COR-L47 (cell line): ENCODE measurements around the gene NF1.
"Not testable (repeated sequence)": the region's sequence is repeated elsewhere in the genome, so short reads cannot be mapped to it uniquely, and the experiment has no call there.

Source experiments
- DNase-seq: peaks from one replicate; lab custom pipeline; 2025; lab: John Stamatoyannopoulos, UW

The NF1 gene

GRCh38 chr17:31078290-31078689, 16.5 kb upstream of the NF1 start:
- no peak for DNase-seq

DNA sequence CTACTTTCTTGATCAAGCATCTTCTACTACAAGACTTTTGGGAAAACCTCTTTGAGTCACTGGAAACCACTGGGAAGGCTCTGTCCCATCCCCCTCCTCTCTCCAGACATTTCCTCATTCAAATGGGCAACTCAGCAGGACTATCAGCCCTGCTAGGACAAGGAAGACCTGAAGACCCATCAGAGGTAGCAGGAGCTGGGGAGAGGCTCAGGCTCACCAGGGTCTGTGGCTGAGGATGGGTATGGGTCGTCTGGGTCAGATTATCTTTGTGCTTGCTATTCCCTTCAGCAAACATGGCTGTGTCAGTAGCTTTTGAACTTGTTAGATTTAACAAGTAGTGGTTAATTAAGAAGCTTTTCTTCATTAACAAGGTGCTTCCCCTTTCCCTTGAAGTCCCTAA, 15.0 kb upstream of the NF1 start:
- no peak for DNase-seq

- no peak for DNase-seq
These were observed 9.2 kb upstream of the NF1 start for GRCh38 chr17:31085563-31085962.

DNA sequence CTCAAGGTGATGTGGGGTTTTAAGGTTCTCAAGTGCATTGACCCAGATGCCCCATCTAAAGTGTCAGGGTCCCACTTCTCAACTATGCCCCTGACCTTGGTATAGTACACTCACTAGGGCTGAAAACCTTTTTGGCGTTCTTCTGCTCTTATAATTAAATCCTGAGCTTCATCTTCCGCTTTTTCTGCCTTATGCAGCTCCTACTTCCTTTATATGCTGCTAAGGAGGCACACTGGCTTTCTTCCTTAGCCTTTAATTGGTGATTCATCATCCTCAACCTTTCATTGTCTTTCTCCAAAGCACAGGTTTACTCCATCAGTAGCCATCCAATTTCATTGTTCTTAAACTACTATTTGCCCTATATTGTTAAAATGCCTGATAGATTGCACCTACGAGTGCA, 5.3 kb upstream of the NF1 start:
- no peak for DNase-seq

DNA sequence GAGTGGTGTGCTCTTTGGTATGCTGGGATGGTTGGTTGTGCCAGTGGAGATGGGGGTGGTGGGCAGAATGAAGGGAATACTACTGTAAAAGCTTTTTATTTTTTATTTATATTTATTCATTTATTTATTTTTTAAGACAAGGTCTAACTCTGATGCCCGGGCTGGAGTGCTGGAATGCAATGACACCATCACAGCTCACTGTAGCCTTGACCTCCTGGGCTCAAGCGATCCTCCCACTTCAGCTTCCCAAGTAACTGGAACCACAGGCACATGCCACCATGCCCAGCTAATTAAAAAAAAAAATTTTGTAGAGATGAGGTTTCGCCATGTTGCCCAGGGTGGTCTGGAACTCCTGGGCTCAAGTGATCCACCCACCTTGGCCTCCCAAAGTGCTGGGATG, 4.1 kb upstream of the NF1 start:
- not testable (repeated sequence) for DNase-seq

DNA sequence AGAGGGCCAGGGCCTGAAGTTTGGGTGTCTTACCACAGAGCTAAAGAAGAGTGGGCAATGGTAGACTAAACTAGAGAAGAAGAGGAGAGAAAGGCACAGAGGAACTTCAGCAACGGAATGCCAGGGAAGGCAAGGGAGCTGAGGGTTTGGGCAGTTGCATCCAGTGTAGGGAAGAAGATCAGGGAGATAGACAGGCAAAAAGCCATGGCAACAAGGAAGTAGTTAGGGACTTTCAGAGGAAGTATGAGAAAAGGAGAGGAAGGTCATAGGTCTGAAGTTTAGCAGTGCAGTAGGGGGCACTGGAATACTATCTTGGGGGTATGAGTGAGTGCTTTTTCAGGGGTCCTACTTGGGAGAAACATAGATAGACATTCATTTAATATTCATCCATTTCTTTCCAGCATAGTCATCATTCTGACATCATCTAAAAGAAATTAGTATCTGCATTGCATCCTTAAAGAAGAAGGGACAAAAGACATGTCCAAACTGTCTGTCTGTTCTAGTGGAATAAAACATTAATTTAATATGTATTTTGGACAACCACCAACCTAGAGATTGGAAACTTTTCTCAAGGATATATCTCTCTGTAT, 2.2 kb upstream of the NF1 start:
- no peak for DNase-seq

- DNase-seq: no peak
These were observed 744 bp upstream of the NF1 start for GRCh38 chr17:31093866-31094599.

DNA sequence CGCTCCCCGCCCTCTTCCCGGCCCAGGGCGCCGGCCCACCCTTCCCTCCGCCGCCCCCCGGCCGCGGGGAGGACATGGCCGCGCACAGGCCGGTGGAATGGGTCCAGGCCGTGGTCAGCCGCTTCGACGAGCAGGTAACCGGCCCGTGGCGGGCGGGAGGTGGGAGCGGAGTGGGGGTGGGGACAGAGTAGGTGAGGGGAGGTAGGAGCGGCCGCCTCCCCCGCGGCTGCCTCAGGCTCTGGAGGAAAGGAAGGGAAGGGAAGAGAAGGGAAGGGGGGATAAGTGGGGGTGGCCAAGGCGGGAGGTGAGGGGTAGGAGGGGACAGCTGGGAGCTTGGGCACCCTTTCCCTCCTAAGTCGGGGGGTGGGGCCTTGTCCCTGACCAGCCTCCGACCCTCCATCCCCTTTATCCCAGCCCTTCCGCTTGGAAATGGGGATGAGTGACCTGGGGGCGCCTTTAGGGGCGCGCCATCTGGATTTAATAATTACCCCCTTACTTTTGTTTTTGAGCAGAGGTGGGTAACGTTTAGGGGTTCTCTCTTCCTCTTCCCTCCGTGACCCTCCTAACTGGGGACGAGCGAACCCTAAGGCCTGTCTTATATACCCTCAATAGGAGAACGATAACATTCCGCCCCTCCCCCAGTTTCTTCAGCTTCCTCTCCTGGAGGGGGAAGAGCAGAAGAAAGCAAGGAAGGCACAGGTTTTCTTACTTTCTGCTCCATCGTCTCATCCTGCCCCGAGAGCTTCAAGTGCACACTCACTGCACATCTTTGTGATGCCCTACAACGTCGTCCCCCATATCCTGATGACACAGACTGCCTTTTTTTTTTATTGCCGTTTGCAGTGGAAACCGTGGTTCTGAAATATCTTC, 694 bp downstream of the NF1 start:
- DNase-seq: no peak

DNA sequence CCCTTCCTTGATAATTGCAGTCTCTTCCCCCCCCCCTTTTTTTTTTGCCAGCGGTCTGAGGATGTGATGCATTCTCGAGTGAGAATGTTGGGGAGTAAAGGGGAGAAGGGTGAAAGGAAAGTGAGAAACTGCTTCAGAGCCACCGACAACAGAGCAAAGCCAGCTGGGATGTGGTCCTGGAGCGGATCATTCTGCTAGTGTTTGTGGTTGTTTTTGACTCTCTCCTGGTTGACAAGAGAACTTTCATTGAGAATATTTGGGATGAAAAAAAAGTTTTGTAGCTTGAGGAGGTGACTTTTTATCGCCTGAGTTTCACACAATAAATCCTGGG, 1.3 kb downstream of the NF1 start:
- DNase-seq: no peak

DNA sequence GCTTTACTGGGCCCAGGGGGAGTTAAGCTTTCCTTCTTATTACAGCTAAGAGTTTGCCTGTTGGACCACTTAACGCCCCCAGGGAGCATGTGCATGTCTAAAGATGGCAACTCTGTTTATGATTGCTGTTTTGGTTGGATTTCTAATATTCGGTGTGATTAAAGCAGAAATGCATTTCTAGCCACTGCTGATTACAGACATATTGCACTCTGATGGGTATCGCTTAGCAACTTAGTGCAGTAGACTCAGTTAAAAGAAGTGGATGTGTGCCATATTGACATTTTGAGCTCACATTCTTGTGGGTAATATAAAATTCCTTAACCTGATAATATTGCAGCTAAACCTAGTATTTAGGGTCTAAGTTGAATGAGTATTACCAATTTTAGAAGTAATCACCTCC, 4.2 kb downstream of the NF1 start:
- DNase-seq: no peak

DNA sequence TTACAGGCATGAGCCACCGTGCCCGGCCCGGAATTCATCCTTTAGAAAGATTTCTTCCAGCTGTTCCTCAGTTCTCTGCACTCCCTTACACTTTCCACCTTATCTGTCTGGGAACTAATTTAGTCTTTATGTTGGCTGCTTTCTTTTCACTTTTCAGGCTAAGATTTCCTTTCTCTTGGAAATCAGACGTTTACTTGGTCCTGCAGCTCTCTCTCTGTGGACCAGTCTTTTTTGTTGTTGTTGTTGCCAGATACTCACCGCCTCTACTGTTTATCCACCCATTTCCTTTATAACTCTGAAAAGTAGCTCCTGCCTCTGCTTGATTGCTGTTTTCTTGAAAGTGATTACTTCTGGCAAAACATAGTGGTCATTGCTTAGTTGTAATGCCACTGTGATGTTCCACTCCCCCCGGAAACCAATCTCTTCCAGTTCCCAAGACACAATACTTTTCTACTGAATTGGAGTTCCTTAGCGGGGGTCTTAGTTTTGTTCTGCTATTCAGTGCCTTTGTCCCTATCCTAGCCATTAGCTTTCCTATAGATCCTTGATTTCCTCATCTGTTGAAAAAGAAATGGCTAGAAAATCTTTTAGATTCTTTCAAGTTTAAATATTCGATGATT, 6.2 kb downstream of the NF1 start:
- DNase-seq: no peak

DNA sequence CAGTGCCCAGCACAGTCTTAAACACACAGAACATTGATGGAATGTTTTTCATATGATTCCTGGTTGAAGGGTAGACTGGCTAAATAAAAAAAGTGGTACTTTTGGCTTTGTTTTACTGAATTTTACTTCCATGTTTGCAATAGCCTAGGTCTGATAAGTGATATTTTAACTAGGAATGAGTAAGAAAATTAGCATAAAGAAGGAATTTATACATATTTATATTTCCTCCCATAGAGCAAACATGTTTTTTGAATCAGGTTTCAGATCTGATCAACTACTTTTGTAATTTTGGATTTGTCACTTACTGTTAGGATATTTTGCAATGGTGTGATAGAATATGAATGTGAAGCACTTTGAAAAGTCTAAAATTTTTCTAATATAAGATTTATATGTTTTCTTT, 7.2 kb downstream of the NF1 start:
- DNase-seq: no peak

- DNase-seq: no peak
These were observed 11.2 kb downstream of the NF1 start for GRCh38 chr17:31105991-31106390.

DNA sequence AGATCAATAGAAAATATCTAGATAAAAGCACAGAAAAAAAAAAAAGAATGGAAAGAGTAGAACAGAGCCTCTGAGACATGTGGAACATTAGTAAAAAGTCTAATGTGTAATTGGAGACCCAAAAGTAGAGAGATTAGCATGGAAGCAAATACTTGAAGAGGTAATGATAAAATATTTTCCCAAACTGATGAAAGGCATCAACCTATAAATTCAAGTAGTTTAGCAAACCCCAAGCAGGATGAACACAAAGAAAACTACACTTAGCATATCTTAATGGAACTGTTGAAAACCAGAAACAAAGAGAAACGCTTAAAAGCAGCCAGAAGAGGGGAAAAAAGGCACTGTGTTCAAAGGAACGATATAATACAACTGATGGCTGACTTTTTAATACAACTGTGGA, 16.4 kb downstream of the NF1 start:
- no peak for DNase-seq

GRCh38 chr17:31112001-31112661, 17.4 kb downstream of the NF1 start:
- DNase-seq: no peak

GRCh38 chr17:31113368-31113767, 18.6 kb downstream of the NF1 start:
- DNase-seq: not testable (repeated sequence)

GRCh38 chr17:31113939-31114338, 19.2 kb downstream of the NF1 start:
- no peak for DNase-seq

DNA sequence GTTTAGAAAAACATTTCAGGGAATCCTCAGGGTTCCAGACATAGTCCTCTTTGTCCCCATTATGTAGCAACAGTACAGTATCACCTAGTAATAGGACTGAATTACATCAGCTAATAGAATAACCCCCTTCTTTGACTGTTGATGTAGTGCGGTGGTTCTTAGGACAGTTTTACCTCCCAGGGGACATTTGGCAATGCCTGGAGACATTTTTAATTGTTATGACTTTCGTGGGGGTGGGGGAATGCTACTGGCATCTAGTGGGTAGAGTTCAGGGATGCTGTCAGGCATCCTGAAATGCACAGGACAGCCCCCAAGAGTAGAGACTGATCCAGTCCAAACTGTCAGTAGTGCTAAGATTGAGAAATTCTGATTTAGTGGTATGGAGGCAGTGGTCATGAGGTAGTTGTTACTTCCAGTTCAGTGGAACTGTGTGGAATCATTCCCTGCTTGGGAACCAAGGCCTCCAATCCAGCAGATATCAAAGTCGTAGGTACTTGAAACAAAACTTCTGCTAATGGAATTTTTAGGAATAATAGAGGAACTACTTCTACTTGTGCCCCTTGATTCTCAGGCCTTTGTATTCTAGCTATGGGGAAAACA, 20.3 kb downstream of the NF1 start:
- no peak for DNase-seq

DNA sequence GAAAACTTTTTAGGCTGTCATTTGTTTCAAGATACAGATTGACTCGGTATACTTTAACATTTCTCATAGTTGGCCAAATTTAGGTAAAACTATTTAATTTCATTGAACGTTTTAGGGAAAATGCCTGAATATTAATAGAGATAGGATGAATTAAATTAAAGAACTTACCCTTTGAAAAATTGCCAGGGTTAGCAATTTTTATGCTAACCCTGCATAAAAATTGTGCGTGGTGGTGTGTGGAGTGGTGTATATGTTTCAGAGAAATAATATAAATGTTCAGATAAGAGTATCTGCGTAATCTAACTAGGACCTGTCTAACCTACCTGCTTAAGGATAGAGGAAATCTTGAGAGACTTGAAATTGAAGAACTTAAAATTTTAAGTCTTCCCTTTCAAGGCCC, 21.4 kb downstream of the NF1 start:
- DNase-seq: no peak

DNA sequence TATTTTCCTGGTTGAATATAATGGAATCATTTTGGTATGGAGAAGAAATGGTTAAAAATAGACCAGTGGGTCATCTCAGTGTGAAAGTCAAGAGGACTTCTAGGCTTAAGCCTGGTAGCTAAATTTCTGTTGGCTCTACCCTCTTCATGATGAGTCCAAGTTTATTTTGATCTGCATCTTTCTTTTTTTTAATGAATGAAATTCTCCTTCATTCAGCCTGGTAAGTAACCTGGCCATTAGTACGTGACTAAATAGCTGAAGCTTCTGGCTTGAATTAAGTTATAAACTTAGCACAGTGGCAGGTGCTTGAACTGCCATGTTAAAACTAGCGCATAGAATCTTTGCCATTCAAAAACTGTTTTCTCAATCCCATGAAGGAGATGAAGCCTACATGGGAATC, 28.0 kb downstream of the NF1 start:
- no peak for DNase-seq

DNA sequence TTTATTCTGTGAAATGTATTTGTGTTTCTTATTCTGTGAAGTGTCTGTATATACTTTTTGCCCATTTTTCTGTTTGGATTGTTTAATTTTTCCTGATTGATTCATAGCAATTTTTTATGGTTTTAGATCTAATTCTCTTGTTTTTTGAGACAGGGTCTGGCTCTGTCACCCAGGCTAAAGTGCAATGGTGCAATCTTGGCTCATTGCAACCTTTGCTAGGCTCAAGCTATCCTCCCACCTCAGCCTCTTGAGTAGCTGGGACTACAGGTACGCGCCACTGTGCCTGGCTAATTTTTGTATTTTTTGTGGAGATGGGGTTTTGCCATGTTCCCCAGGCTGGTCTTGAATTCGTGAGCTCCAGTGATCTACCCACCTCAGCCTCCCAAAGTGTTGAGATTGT, 31.5 kb downstream of the NF1 start:
- no peak for DNase-seq

DNA sequence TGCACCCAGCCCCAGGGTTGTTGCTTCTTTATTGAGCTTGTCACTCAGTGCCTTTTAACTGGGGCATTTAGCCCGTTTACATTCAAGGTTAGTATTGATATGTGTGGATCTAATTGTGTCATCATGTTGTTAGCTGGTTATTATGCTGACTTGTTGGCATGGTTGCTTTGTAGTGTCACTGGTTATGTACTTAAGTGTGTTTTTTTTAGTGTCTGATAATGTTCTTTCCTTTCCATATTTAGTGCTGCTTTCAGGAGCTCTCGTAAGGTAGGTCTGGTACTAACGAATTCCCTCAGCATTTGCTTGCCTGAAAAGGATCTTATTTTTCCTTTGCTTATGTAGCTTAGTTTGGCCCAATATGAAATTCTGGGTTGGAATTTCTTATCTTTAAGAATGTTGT, 33.5 kb downstream of the NF1 start:
- no peak for DNase-seq
